Liver (tissue), 9 donors: ENCODE measurements around the gene B4GALT3. TPM values are rescaled to one million over a fixed set of nuclear protein-coding genes. Genes with fewer than 3 reads are reported as not detected.

Experiments
- DNase-seq: peaks from one replicate; pipeline ENCODE4 v3.0.0-alpha.2; 2017; ENCODE audit warnings: low spot score
- H3K27ac ChIP-seq, 2 donors: one replicate each; pipeline ENCODE4 v1.7.0; 2013; ENCODE audit warnings: inconsistent platforms in 2 of 2, low read length in 2 of 2, control low read depth in 1 of 2, low read depth in 1 of 2, mild to moderate bottlenecking in 1 of 2
- H3K27me3 ChIP-seq, 4 donors: one replicate each; pipeline versions ENCODE4 v1.6.1 to v1.7.0; 2013; ENCODE audit warnings: low read length in 3 of 4, inconsistent platforms in 1 of 4, mild to moderate bottlenecking in 1 of 4, moderate library complexity in 1 of 4; ENCODE audit not compliant: control insufficient read depth in 4 of 4, insufficient read depth in 4 of 4
- H3K36me3 ChIP-seq, 4 donors: one replicate each; pipeline versions ENCODE4 v1.6.1 to v1.7.0; 2013; ENCODE audit warnings: low read length in 3 of 4, mild to moderate bottlenecking in 3 of 4, low read depth in 1 of 4, moderate library complexity in 1 of 4; ENCODE audit not compliant: control insufficient read depth in 4 of 4, insufficient read depth in 3 of 4
- H3K4me1 ChIP-seq, 4 donors: one replicate each; pipeline versions ENCODE4 v1.6.1 to v1.7.0; 2013; ENCODE audit warnings: low read length in 3 of 4, mild to moderate bottlenecking in 3 of 4, moderate library complexity in 1 of 4; ENCODE audit not compliant: control insufficient read depth in 4 of 4, insufficient read depth in 4 of 4
- H3K4me3 ChIP-seq, 3 donors: one replicate each; pipeline versions ENCODE4 v1.6.1 to v1.7.0; 2013; ENCODE audit warnings: low read length in 3 of 3, control low read depth in 1 of 3, low read depth in 1 of 3, mild to moderate bottlenecking in 1 of 3
- H3K9ac ChIP-seq, 2 donors: one replicate each; pipeline ENCODE4 v1.7.0; 2013; ENCODE audit warnings: low read length in 2 of 2, mild to moderate bottlenecking in 2 of 2, moderate library complexity in 2 of 2, control low read depth in 1 of 2, low read depth in 1 of 2
- H3K9me3 ChIP-seq, 4 donors: one replicate each; pipeline versions ENCODE4 v1.6.1 to v1.7.0; 2013; ENCODE audit warnings: low read length in 3 of 4; ENCODE audit not compliant: control insufficient read depth in 4 of 4
- ATF3 ChIP-seq: IDR thresholded peaks from 2 replicates; pipeline ENCODE4 v1.6.1; 2016; ENCODE audit warnings: antibody characterized with exemption
- CTCF ChIP-seq: fragments of 150-350 bp; IDR thresholded peaks from 2 replicates; pipeline ENCODE4 v1.5.1; 2017; ENCODE audit warnings: improper control_type of control experiment, low read depth, low read length; ENCODE audit not compliant: missing input control
- EGR1 ChIP-seq, 2 donors: IDR thresholded peaks; 2 replicates each; pipeline ENCODE4 v1.6.1; 2016 to 2018; ENCODE audit warnings: antibody characterized with exemption in 2 of 2, low read depth in 2 of 2
- FOXA1 ChIP-seq: IDR thresholded peaks from 2 replicates; pipeline ENCODE4 v1.6.1; 2016; ENCODE audit warnings: antibody characterized with exemption
- FOXA2 ChIP-seq: IDR thresholded peaks from 2 replicates; pipeline ENCODE4 v1.6.1; 2016; ENCODE audit warnings: antibody characterized with exemption
- GABPA ChIP-seq, 2 donors: IDR thresholded peaks in 1 of 2; conservative IDR thresholded peaks in 1 of 2; 2 replicates each; pipeline ENCODE4 v1.6.1; 2016; ENCODE audit warnings: antibody characterized with exemption in 2 of 2, mild to moderate bottlenecking in 1 of 2, moderate library complexity in 1 of 2
- HNF4A ChIP-seq, 2 donors: conservative IDR thresholded peaks; 2 replicates each; pipeline ENCODE4 v1.6.1; 2016; ENCODE audit warnings: antibody characterized with exemption in 2 of 2, mild to moderate bottlenecking in 2 of 2
- HNF4G ChIP-seq: IDR thresholded peaks from 2 replicates; pipeline ENCODE4 v1.6.1; 2016; ENCODE audit warnings: antibody characterized with exemption
- JUND ChIP-seq, 2 donors: IDR thresholded peaks; 2 replicates each; pipeline ENCODE4 v1.6.1; 2016; ENCODE audit warnings: antibody characterized with exemption in 2 of 2
- NR2F2 ChIP-seq: IDR thresholded peaks from 2 replicates; pipeline ENCODE4 v1.6.1; 2016; ENCODE audit warnings: antibody characterized with exemption
- RAD21 ChIP-seq, 2 donors: IDR thresholded peaks; 2 replicates each; pipeline ENCODE4 v1.6.1; 2016; ENCODE audit warnings: antibody characterized with exemption in 2 of 2, mild to moderate bottlenecking in 2 of 2
- RXRA ChIP-seq, 2 donors: IDR thresholded peaks; 2 replicates each; pipeline ENCODE4 v1.6.1; 2017 to 2018; ENCODE audit warnings: antibody characterized with exemption in 2 of 2, mild to moderate bottlenecking in 1 of 2
- SP1 ChIP-seq: IDR thresholded peaks from 2 replicates; pipeline ENCODE4 v1.6.1; 2018; ENCODE audit warnings: antibody characterized with exemption, mild to moderate bottlenecking
- TAF1 ChIP-seq: conservative IDR thresholded peaks from 2 replicates; pipeline ENCODE4 v1.6.1; 2016; ENCODE audit warnings: antibody characterized with exemption, mild to moderate bottlenecking
- YY1 ChIP-seq: IDR thresholded peaks from 2 replicates; pipeline ENCODE4 v1.6.1; 2016; ENCODE audit warnings: antibody characterized with exemption, mild to moderate bottlenecking
- ZBTB33 ChIP-seq: IDR thresholded peaks from 2 replicates; pipeline ENCODE4 v1.6.1; 2016; ENCODE audit warnings: antibody characterized with exemption
- WGBS: extraction: QIAGEN DNeasy Blood & Tissue Kit; methylation state at CpG from one replicate; pipeline ENCODE4 v1.1.7; 2013; 5-methylcytosine and 5-hydroxymethylcytosine counted together
- polyA plus RNA-seq, 2 donors: library from polyadenylated mRNA; stranded (reverse) in 1 of 2; unstranded in 1 of 2; fragments of 200-250 nt in 1 of 2; fragments of >200 nt in 1 of 2; fragmentation: Nextera tagmentation in 1 of 2; extraction: Ambion mirVana in 1 of 2; gene quantifications; one replicate each; pipeline versions ENCODE4 v1.2.1 to v1.2.3, GENCODE V29; 2013 to 2015
- total RNA-seq, 2 donors: library from RNA; depleted of rRNA; stranded (reverse); fragments of >200 nt; gene quantifications; one replicate each; pipeline ENCODE4 v1.2.3, GENCODE V29; 2014
- TF ChIP-seq, protein P1 (sequence below): IDR thresholded peaks from 2 replicates; pipeline ENCODE4 v1.6.1; 2016; ENCODE audit warnings: antibody characterized with exemption
- donor health status: healthy.
- donor health status: healthy.
- donor health status: healthy.
- donor health status: healthy.
- donor health status: healthy.

Gene B4GALT3
- total and polyA plus RNA-seq, 4 donors = 13.1 to 23.8 (median 14.7) TPM

DNA sequence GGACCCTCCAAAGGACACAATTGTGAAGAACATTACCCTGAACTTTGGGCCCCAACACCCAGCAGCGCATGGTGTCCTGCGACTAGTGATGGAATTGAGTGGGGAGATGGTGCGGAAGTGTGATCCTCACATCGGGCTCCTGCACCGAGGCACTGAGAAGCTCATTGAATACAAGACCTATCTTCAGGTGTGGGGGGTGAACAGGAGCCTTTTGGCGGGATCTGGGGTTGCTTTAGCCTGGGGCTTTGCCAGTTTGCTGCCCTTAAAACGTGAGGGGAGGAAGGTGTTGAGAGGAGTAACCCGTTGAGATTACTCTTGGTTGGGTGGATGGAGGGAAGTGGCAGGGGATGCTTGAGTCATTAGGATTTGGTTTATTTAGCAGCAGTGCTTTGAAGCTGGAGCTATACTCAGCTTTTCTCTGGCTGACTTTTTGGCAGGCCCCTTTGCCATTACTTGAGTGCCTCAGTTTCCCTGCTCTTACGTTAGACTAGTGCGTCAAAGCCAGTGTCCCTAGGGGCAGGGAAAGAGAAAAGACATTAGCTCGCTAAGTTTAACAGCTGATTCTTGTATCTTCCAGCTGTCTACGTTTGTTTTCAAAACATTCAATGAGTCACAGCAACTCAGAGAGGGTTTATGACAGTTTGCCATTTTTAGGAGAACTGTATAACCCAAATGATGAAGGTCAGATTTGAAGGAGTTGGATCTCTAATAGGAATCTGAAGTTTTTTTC is 29.3 kb upstream of the B4GALT3 start:
- peaks cover 6 to 51% (median 34%) of the 10 kb centered on the region in 4 donors for H3K36me3 ChIP-seq
- 86% methylated on average over 12 of the region's 12 CpGs for WGBS
- TF ChIP-seq YY1 = peak; percentile 10
- TF ChIP-seq FOXA2 = no peak
- TF ChIP-seq ZBTB33 = no peak
- TF ChIP-seq RAD21 (IDR thresholded peaks at IDR 0.05) = no peak
- TF ChIP-seq CTCF = no peak
- TF ChIP-seq RXRA (IDR thresholded peaks at IDR 0.05) = no peak
- H3K27me3 ChIP-seq = no peaks in the 10 kb centered on the region
- H3K9ac ChIP-seq = no peak overlapping the region
- peak overlapping the region; percentile 63 to 82 for H3K27ac ChIP-seq
- H3K9me3 ChIP-seq = no peaks in the 10 kb centered on the region
- H3K4me1 ChIP-seq = peaks cover 8 to 27% (median 20%) of the 10 kb centered on the region in 4 donors
- DNase-seq = no peak
- no peak overlapping the region for H3K4me3 ChIP-seq

- H3K27ac ChIP-seq = peak within 1 kb of the TSS; percentile 83 to 95
- no peaks in the 10 kb centered on the region for H3K9me3 ChIP-seq
- peaks cover 8 to 24% (median 18%) of the 10 kb centered on the region in 4 donors for H3K4me1 ChIP-seq
- peaks cover 0 to 27% (median 13%) of the 10 kb centered on the region in 4 donors for H3K36me3 ChIP-seq
- H3K9ac ChIP-seq = peak within 1 kb of the TSS; percentile 85 to 95
- H3K27me3 ChIP-seq = no peaks in the 10 kb centered on the region
- H3K4me3 ChIP-seq = peak within 1 kb of the TSS; percentile 64 to 96 (median 79)
- peak; percentile 93 for DNase-seq
- 3% methylated on average over 53 of the region's 53 CpGs for whole genome bisulfite sequencing
- TF ChIP-seq EGR1 (IDR thresholded peaks at IDR 0.05; ENCODE audit: low read depth in 2 of 2) (no peak), RAD21 (IDR thresholded peaks at IDR 0.05) (peak in 1 of 2 donors; percentile 43), YY1 (peak; percentile 100), SP1 (peak; percentile 65), ZBTB33 (peak; percentile 45), NR2F2 (peak; percentile 51), GABPA (IDR thresholded peaks at IDR 0.05 in 1 of 2, conservative IDR thresholded peaks at IDR 0.05 in 1 of 2) (peak; percentile 75 to 93), ATF3 (peak; percentile 7), FOXA2 (peak; percentile 29), RXRA (IDR thresholded peaks at IDR 0.05) (peak; percentile 60 to 70), FOXA1 (peak; percentile 6), JUND (IDR thresholded peaks at IDR 0.05) (peak in 1 of 2 donors; percentile 27), HNF4G (no peak), TAF1 (peak; percentile 86), CTCF (no peak), HNF4A (conservative IDR thresholded peaks at IDR 0.05) (peak in 1 of 2 donors; percentile 33)
- TF ChIP-seq, protein P1, sequence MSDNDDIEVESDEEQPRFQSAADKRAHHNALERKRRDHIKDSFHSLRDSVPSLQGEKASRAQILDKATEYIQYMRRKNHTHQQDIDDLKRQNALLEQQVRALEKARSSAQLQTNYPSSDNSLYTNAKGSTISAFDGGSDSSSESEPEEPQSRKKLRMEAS = no peak
These were observed 24.8 kb upstream of the B4GALT3 start, which contains the start of gene NDUFS2 for GRCh38 chr1:161201836-161202712. Gene NDUFS2 (plus strand): TSS chr1:161202367. CDS start chr1:161202386, 19 bp downstream.
